HK-2 (cell line): ENCODE data around the gene PAF1.

Source experiments
- DNase-seq: peaks from one replicate; pipeline ENCODE4 v3.0.0-alpha.2; 2018; ENCODE audit not compliant: unreplicated experiment

PAF1 gene

DNA sequence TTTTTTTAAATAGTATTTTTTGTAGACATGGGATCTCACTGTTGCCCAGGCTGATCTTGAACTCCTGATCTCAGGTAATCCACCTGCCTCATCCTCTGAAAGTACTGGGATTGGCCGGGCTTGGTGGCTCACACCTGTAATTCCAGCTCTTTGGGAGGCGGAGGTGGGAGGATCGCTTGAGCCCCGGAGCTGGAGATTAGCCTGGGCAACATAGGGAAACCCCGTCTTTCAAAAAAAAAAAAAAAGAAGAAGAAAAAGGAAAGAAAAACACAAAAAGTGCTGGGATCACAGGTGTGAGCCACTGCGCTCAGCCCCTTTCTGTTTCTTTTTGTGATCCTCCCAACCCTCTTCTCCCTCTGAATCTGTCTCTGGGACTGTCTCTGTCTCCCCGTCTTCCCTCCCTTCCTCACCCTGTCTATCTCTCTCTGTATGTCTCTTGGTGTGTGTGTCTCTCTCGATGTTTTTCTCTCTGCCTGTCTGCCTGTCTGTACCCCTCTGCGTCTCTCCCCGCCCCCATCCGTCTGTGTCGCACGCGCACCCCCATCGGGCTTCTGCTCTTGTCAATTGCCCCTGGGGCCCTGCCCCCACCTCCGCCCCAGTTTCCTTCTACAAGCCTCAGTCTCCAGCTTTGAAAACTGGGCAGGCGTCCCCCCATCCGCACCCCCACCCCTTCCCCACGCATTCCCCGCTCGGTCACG, 15.2 kb upstream of the PAF1 start:
- DNase-seq: no peak

DNA sequence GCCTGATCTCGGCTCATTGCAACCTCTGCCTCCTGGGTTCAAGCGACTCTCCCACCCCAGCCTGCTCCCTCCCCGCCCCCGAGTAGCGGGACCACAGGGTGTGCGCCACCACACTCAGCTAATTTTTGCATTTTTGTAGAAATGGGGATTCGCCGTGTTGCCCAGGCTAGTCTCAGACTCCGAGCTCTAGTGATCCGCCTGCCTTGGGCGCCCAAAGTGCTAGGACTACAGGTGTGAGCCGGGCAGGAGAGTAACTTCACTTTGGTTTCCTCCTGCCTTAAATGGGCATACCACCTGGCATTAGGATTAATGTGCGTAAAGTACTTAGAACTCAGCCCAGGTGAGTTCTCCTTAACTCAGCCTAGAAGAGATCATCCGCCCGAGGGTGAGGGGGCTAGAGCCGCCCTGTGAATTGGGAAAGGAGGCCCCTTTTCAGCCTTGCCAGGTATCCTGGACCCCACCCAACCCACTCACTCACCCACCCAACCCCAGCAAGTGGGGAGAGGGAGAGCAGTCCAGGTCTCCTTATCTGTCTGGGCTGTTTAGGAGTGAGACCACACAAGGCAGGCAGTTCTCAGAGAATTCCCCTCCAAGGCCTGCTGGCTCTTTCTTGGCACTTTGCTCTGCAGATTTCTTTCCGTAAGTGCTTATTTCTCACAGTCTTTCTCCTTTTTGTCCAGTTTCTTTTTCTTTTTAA, 14.5 kb upstream of the PAF1 start:
- no peak for DNase-seq

DNA sequence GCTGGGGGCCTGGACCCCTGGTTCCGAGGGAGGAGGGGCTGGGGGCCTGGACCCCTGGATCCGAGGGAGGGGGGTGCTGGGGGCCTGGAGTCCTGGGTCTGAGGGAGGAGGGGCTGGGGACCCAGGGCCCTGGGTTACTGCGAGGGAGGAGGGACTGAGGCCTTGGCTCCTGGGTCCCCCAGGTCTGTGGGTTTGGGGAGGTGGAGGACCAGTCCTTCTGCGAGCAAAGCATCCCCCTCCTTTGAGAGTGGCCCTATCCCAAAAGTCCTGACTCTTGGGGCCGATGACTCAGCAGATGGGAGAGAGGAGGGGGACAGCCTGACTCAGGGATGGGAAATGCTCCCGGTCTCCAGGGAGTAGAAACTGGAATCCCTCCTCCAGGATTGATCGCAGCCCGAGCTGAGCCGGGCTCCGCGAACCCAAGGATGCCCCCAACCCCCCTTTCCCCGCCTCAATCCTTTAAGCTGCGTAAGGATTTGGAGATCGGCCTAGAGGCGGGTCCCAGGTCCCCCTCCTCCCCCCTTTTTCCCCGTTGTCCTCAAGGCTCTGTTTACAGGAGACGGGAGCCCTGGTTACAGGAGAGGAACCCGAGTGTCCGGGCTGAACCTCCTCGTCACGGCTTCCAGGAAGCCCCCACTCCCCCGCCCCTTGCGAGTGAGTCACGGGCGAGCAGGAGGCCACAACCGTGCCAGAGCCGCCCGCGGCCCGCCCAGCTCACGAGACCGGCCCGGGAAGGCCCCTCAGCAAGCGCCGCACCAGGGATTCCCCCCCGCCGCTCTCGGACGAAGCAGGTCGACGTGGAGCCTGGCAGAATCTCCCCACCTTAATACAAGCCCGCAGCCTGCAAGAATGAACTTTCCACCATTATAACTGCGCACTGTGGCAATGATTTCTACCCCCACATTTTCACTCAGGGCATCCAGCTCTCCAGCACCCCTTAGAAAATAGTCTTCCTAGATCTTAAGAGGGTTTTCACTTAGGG, 12.7 kb upstream of the PAF1 start:
- peak; percentile 91 for DNase-seq

DNA sequence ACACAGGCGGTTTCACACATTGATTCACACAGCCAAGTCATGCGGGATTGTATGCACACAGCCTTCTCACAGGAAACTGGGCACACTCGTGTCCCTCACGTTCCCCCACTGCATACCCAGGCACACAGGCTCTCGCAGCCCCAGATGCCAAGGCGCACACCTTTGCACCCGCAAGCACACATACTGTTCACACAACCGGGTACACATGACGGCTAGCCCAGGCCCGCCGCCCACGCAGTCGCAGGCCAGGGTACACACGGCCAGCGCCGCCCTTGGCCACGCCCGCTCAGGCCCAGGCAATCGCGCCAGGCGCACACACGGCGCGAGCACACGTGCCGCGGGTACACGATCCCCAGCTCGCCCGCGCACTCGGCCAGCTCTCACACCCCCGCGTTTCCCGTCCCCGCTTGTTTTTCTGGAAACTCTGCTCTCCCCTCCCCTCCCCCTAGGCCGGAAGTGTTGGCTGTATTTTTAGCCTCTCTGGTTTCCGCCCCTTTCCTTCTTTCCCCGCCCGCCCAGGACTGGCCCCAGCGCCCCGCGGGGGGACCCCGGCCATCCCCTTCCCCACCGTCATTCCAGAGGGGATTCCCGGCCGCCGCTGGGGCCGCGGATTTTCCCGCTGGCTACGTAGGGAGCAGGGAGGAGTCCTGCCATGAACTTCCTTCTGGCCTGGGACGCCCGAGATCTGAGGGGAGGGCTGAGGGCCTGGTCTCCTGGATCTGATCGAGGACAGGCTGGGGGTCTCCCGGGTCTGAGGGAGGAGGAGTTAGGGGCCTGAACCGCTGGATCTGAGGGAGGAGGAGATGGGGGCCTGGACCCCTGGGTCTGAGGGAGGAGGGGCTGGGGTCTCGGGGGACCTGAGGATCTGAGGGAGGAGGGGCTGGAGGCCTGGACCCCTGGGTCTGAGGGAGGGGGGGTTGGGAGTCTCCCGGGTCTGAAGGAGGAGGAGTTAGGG, 11.7 kb upstream of the PAF1 start:
- DNase-seq: peak; percentile 79

DNA sequence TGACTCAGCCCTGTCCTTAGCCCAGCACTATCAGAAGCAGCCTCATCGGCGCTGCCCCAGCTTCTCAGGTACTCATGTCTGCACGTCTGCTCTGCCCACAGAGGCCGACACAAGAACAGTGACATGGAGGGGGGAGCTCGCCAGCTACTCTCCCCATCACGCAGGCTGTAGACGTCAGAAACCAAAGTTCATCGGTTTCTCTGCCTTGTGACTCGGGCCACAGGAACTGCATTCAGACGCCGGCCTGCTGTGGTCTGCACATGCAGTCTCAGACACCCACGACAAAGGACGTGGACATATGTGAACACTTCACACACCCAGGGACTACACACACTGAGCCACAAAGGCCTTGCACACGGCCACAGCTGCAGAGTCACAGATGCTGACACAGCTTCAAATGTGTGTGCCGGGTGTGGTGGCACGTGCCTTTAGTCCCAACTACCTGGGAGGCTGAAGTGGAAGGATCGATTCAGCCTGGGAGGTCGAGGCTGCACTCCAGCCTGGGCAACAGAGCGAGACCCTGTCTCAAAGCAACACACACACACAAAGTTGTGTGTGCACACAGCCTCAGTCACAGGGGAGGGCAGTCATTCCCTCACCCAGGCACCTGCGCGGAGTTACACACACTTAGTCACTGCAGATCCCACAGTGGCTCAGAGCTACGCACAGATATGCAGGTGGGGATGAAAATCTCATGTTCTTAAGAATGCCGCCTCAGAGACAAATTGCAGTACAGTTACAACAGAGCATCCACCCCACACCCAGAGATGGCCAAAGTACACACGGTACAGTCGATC, 10.8 kb upstream of the PAF1 start:
- DNase-seq: peak; percentile 75

DNA sequence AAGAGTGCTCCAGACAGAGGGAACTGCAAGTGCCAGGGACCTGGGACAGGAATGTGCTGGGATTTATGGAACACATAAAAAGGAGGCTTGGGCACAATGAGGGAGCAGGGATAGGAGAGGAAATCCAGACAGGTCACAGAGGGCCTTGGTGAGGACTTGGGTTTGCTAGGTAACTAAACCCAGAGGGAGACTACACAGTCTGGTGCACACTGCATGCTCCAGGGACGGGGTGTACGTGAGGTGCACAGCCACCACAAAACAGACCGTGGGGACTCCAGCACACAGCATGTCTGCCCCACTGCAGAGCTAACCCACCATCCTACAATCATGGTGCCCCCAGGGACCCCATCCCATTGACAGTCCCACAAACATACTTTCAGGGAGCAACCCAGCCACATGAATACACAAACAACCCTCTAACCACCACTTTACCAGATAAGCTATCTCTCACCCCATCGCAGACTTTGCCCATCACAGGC, 10.2 kb upstream of the PAF1 start:
- DNase-seq: no peak

DNA sequence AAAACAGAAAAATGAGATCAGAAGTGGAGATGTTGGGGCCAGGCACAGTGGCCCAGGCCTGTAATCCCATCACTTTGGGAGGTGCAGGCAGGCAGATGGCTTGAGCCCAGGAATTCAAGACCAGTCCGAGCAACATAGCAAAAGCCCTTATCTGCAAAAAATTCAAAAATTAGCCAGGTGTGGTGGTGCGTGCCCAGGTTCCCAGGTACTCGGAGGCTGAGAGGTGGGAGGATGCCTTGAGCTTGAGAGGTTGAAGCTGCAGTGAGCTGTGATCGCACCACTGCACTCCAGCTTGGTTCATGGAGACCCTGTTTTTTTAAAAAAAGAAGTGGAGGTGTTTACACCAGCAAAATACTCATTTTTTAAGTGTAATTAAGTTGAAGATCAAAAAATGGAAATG, 9.2 kb upstream of the PAF1 start:
- no peak for DNase-seq

DNA sequence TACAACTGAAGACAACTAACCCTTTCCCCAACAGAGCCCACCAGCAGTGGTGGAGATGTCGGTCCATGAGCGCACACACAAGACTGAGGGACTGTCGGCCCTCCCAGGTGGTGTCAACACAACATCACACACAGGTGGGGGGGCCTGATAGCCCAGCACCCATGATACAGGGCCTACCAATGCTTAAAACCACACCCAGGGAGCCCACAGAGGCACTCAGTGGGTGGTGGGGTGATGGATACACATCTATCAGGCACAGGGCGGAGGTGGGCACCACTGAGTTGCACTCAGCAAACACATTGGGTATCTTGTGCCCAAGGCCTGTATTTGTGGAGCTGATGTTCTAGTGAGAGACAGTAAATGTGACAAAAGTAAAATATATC, 8.8 kb upstream of the PAF1 start:
- no peak for DNase-seq

DNA sequence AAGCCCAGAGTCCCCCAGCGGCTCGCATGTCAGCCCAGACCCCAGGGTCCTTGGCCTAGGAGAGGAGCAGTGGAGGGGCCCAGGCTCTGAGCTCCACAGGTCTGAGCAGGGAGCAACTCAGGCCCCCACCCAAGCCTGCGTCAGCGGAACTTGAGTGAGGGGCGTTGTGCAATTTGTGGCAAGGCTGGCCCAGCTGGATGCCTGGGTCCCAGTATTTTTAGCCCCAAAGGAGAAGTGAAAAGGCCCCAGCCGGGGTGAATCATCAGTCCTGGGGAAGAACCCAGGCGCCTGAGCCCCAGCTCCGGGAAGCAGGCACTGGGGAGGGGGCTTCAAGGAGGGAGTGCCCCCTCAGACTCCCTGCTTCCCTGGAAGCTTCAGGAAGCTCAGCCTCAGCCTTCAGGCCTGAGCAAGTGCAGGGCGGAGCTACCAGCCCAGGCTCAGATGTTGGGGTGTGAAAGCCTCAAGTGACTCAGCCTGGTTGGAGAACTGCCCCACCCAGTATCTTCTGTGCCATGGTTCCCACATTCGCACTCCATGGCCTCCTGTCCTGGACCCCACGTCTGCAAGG, 7.5 kb upstream of the PAF1 start:
- DNase-seq: no peak

DNA sequence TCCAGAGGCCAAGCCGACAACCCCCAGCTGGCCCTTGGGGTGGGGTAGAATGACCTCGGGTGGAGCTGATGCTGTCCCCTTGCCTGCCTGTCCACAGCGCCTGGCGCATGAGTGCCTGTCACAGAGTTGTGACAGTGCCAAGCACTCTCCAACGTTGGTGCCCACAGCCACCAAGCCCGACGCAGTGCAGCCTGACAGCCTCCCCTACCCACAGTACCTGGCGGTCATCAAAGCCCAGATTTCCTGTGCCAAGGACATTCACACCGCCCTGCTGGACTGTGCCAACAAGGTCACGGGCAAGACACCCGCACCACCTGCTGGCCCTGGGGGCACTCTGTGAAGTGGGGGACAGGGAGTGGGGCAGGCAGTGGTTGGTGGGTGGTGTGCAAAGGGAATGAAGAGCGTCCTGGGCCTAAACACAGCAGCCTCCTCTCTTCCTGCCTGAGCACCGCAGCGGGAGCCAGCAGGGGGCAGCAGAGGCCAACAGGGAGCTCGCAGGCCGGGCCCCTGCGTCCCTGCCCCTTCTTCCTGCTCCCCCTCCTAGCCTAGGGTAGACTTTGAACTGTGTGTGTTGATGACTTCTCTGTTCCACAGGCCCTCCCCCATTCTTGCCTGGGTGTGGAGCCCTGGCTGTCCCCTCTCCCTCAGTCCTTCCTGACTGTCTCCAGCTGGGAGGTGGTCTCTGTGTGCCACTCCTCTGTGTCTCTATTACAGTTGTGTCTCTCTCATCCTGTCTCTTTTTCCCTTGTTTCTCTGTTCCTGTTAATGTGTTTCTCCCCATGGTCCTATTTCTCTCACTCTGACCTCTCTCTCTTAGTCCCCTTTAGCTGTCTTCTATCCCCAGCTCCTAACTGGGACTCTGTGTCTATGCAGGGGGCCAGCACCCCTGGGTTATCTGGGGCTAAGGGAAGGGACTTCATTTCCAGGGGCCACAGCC, 6.7 kb upstream of the PAF1 start:
- peak; percentile 81 for DNase-seq

DNA sequence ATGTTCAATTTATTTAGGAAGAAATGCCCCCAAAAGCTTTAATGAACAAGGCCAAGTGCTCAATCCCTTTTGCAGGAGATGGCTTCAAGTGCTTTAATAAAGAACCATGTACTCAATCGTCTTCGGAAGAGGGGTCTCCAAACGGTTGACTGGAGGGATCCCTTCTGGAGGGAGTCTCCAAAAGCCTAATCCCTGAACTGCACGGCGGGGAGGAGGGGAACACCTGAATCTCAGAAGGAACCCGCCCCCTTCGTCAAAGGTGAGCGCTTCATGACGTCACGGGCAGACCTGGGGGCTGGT, 505 bp downstream of the PAF1 start:
- DNase-seq: no peak

DNA sequence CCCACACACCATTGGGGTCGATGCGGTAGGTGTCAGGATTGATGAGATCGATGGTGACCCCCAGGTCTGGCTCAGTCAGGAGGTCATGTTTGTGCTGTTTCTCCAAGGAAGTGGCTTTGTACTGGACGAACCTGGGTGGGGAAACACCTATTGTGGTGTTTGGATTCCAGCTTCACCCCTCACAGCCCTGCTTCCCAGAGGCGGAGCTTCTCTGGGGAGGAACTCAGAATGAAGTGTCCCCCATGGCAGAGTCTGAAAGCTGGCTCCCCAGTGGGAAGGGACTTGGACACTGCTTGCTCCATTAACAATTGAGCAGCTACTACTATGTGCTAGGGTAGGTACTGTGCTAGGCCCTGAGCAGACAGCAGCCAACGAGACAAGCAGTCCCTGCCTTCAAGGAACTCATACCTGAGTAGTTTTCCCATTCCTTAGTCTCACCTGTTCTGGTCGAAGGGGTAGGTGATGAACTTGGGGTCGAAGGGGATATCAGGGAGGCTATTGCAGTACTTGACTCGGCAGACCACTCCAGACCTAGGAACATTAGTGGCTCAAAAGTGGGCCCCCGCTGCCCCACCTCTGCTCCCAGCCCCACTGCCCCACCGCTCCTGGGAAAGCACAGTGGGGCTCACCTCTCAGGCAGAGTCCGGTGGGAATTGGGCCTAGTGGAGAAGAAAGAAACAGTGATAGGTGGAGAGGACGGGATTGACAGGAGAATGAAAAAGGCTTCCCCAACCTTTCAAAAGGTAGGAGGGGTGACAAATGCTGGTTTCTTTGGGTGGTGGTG, 1.1 kb downstream of the PAF1 start:
- DNase-seq: no peak

DNA sequence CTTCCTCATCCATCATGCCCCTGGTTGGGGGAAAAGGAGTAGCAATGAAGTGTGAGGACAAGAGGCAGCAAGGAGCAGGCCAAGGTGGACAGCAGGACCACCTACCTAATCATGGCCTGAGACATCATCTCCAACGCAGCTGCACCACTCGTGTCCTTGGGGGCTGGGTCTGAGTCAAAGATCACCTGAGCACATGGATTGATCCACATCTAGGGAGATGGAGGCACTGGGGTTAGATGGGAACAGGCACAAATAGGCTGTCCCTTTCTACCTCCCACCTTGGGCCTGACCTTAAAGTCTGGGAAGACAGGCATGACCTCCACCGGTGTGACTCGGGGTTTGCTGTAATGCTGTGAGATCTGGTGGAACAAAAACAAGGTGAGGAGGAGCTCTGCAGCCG, 2.2 kb downstream of the PAF1 start:
- no peak for DNase-seq

DNA sequence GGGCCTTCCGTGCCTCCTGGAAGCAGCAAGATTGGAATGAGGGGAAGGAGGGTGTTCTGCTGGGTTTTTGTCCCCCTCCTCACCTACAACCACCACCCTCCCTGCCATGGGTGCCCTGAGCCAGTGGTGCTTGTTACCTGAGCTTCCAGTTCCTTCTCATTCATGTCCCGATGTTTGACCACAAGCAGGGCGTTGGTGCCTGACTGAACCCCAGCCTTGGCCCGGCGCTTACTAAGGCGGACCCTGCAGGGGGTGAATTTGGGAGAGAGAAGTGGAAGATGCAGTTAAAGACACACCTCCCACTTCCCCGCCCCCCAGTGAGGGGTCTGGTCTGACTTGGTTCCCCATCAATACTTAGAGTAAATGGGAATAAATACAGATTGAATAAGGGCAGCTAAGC, 4.3 kb downstream of the PAF1 start:
- DNase-seq: no peak

DNA sequence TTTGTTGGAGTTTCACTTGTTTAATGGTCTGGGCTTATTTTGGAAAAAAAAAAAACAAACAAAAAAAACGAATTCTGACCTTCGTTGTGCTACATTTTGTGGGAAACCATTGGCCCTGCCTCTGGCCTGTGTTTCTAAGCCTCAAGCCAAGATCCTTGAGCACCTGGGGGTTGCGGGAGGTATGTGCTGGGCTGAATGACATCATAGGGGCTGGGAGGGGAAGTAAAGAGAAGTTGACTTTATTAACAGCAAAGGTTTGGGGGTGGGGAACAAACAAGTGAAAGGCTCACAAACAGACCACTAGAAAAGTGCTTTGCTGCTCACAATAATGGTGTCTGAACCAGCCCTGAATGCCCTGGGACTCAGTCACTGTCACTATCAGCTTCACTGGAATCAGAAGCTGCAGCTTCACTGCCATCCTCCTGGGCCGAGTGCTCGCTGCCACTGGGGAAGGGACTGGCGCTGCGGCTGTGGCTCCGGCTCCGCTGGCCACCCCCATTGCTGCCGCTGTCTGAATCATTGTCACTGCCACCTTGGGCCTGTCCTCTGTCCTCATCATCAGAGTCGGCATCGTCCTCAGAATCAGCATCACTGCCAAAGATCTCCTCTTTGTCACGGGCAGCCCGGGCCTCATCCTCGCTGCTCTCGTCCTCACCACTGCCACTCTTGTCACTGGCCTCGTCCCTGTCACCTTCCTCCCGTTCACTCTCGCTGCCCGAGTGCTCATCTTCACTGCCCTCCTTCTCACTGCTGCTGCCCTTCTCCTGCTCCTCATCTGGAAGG, 5.1 kb downstream of the PAF1 start:
- DNase-seq: no peak

DNA sequence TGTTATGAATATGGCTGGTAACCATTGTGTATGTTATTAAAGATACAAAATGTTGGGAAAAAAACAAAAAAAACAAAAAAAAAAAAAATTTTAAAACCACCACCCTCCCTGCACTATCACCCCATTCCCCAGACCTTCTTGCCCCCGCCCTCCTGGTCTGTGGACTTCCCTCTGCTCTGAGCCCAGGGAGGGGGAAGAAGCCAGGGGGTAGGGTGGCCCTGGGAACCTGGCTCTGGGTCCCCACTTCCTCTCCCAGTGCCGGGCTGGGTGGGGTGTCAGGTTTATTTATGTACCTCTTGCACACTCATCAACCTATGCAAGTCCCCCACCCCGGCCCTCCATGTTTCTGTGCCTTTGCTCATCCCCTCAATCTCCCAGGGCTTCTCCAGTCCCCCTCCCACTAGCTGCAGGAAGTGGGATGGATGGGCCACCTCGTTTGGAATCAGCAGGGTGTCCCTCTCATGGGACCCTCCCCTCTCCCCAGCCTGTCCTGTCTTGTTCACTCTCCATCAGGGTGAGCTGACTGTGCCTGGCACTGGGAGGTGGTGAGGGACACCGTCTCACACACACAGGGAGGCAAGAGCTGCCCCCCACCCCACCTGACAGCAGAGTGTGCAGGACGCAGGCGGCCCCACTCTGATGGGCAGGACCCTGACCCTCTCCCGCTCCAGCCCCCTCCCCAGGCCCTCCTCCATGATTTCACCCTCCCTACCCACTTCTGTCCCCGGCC, 5.9 kb downstream of the PAF1 start:
- DNase-seq: no peak
